H9 (cell line): Measurements from ENCODE around the gene NCK1. TPM values are rescaled to one million over a fixed set of nuclear protein-coding genes. Genes with fewer than 3 reads are reported as not detected.

Experiments used
- DNase-seq: peaks from one replicate; pipeline ENCODE4 v3.0.0-alpha.2; 2017
- H2AFZ ChIP-seq: one replicate; pipeline ENCODE4 v1.6.1; 2013; ENCODE audit warnings: mild to moderate bottlenecking, low read length, control low read depth, moderate library complexity
- H2AK5ac ChIP-seq: 2 replicates; pipeline ENCODE4 v1.6.1; 2013; ENCODE audit warnings: low read length, control low read depth, mixed read lengths; ENCODE audit not compliant: insufficient read length
- H2BK120ac ChIP-seq: one replicate; pipeline ENCODE4 v1.6.1; 2013; ENCODE audit warnings: low read depth, mild to moderate bottlenecking, low read length, control low read depth, inconsistent platforms; ENCODE audit not compliant: poor library complexity, severe bottlenecking
- H2BK12ac ChIP-seq: 2 replicates; pipeline ENCODE4 v1.6.1; 2013; ENCODE audit warnings: low read length, control low read depth, mixed read lengths, low read depth; ENCODE audit not compliant: insufficient read length
- H2BK15ac ChIP-seq: 2 replicates; pipeline ENCODE4 v1.6.1; 2013; ENCODE audit warnings: low read depth, low read length, control low read depth
- H2BK20ac ChIP-seq: one replicate; pipeline ENCODE4 v1.6.1; 2013; ENCODE audit warnings: low read depth, mild to moderate bottlenecking, low read length, control low read depth, inconsistent platforms; ENCODE audit not compliant: poor library complexity, severe bottlenecking
- H2BK5ac ChIP-seq: 2 replicates; pipeline ENCODE4 v1.6.1; 2013; ENCODE audit warnings: low read length, control low read depth, mixed read lengths; ENCODE audit not compliant: insufficient read length
- H3K14ac ChIP-seq: 2 replicates; pipeline ENCODE4 v1.6.1; 2013; ENCODE audit warnings: low read length, control low read depth; ENCODE audit not compliant: insufficient read depth
- H3K18ac ChIP-seq: 2 replicates; pipeline ENCODE4 v1.6.1; 2013; ENCODE audit warnings: low read depth, mild to moderate bottlenecking, mixed read lengths, low read length, control low read depth; ENCODE audit not compliant: insufficient read length
- H3K23ac ChIP-seq: 2 replicates; pipeline ENCODE4 v1.6.1; 2013; ENCODE audit warnings: low read length, control low read depth, mixed read lengths, low read depth; ENCODE audit not compliant: insufficient read length
- H3K23me2 ChIP-seq: 2 replicates; pipeline ENCODE4 v1.6.1; 2013; ENCODE audit warnings: low read depth, mild to moderate bottlenecking, mixed read lengths, low read length, control low read depth; ENCODE audit not compliant: insufficient read length, poor library complexity, severe bottlenecking
- H3K27ac ChIP-seq: 2 replicates; pipeline ENCODE4 v1.5.1; 2013; ENCODE audit warnings: low read length, control low read depth, mixed read lengths, low read depth; ENCODE audit not compliant: insufficient read length
- H3K27me3 ChIP-seq: 2 replicates; pipeline ENCODE4 v1.6.1; 2013; ENCODE audit warnings: low read length, control low read depth, inconsistent platforms; ENCODE audit not compliant: insufficient read depth
- H3K4ac ChIP-seq: 2 replicates; pipeline ENCODE4 v1.6.1; 2013; ENCODE audit warnings: low read depth, mild to moderate bottlenecking, control low read depth, inconsistent platforms, low read length, moderate library complexity
- H3K4me1 ChIP-seq: 2 replicates; pipeline ENCODE4 v1.6.1; 2013; ENCODE audit warnings: low read length, control low read depth, inconsistent platforms; ENCODE audit not compliant: insufficient read depth
- H3K4me2 ChIP-seq: 2 replicates; pipeline ENCODE4 v1.6.1; 2013; ENCODE audit warnings: low read length, control low read depth, mixed read lengths; ENCODE audit not compliant: insufficient read length, insufficient read depth
- H3K56ac ChIP-seq: 2 replicates; pipeline ENCODE4 v1.6.1; 2013; ENCODE audit warnings: low read depth, mild to moderate bottlenecking, mixed read lengths, low read length, control low read depth; ENCODE audit not compliant: insufficient read length
- H3K79me1 ChIP-seq: 2 replicates; pipeline ENCODE4 v1.6.1; 2013; ENCODE audit warnings: low read depth, mild to moderate bottlenecking, moderate library complexity, low read length, control low read depth, inconsistent platforms; ENCODE audit not compliant: insufficient read depth, poor library complexity, severe bottlenecking
- H3K79me2 ChIP-seq: 2 replicates; pipeline ENCODE4 v1.6.1; 2013; ENCODE audit warnings: low read length, control low read depth, inconsistent platforms; ENCODE audit not compliant: insufficient read depth
- H3K9ac ChIP-seq: 2 replicates; pipeline ENCODE4 v1.6.1; 2013; ENCODE audit warnings: low read length, control low read depth, mixed read lengths; ENCODE audit not compliant: insufficient read length; ENCODE audit errors: extremely low read depth
- H3K9me3 ChIP-seq: one replicate; pipeline ENCODE4 v1.6.1; 2013; ENCODE audit warnings: low read depth, low read length, inconsistent platforms; ENCODE audit not compliant: control insufficient read depth
- H3T11ph ChIP-seq: one replicate; pipeline ENCODE4 v1.6.1; 2013; ENCODE audit warnings: mild to moderate bottlenecking, low read length, control low read depth, inconsistent platforms
- H4K20me1 ChIP-seq: one replicate; pipeline ENCODE4 v1.6.1; 2013; ENCODE audit not compliant: control insufficient read depth, insufficient read length, insufficient read depth
- H4K5ac ChIP-seq: 2 replicates; pipeline ENCODE4 v1.6.1; 2013; ENCODE audit warnings: low read depth, mild to moderate bottlenecking, mixed read lengths, low read length, control low read depth; ENCODE audit not compliant: insufficient read length
- H4K8ac ChIP-seq: replicated peaks from 2 replicates; pipeline ENCODE4 v1.6.1; 2013; ENCODE audit warnings: low read length, control low read depth, mixed read lengths, low read depth; ENCODE audit not compliant: insufficient read length
- H4K91ac ChIP-seq: 2 replicates; pipeline ENCODE4 v1.6.1; 2013; ENCODE audit warnings: low read depth, mild to moderate bottlenecking, moderate library complexity, mixed read lengths, low read length, control low read depth; ENCODE audit not compliant: insufficient read length
- H3K27ac Mint-ChIP-seq, 3 experiments: 2 replicates in 2 of 3; 3 replicates in 1 of 3; pipeline ENCODE4 v1.8.0; 2020 to 2021; ENCODE audit warnings: mixed read lengths in 3 of 3, mild to moderate bottlenecking in 1 of 3, moderate library complexity in 1 of 3
- H3K27me3 Mint-ChIP-seq: 2 replicates; pipeline ENCODE4 v1.8.0; 2021; ENCODE audit warnings: low read depth, mild to moderate bottlenecking, moderate library complexity, mixed read lengths
- H3K36me3 Mint-ChIP-seq, 3 experiments: 2 replicates in 2 of 3; 3 replicates in 1 of 3; pipeline ENCODE4 v1.8.0; 2020 to 2021; ENCODE audit warnings: low read depth in 3 of 3, mixed read lengths in 3 of 3; ENCODE audit not compliant: insufficient read depth in 1 of 3
- H3K4me1 Mint-ChIP-seq, 2 experiments: 2 replicates each; pipeline ENCODE4 v1.8.0; 2020; ENCODE audit warnings: mixed read lengths in 2 of 2
- H3K4me3 Mint-ChIP-seq, 2 experiments: 2 replicates in 1 of 2; 3 replicates in 1 of 2; pipeline ENCODE4 v1.8.0; 2020 to 2021; ENCODE audit warnings: mild to moderate bottlenecking in 2 of 2, mixed read lengths in 2 of 2, moderate library complexity in 1 of 2
- H3K9me3 Mint-ChIP-seq, 2 experiments: 2 replicates in 1 of 2; 3 replicates in 1 of 2; pipeline ENCODE4 v1.8.0; 2020; ENCODE audit warnings: mild to moderate bottlenecking in 2 of 2, mixed read lengths in 2 of 2, moderate library complexity in 1 of 2
- CTCF ChIP-seq: fragments of 200-600 bp; sonication (generic); conservative IDR thresholded peaks from 3 replicates; pipeline ENCODE4 v1.8.0; 2021; ENCODE audit warnings: antibody characterized with exemption, mild to moderate bottlenecking
- WGBS: extraction: QIAGEN DNeasy Blood & Tissue Kit; methylation state at CpG from one replicate; pipeline ENCODE4 v1.1.7; 2013; ENCODE audit warnings: missing lambda C conversion rate, low lambda C conversion rate, mixed read lengths; ENCODE audit not compliant: insufficient read length; ENCODE audit errors: extremely low coverage; 5-methylcytosine and 5-hydroxymethylcytosine counted together
- total RNA-seq: library from RNA; stranded (reverse); gene quantifications from 2 replicates; pipeline ENCODE4 v1.2.1, GENCODE V29; 2021

The NCK1 gene
- total RNA-seq, 1 experiment from 2014 or later = 26.4 TPM

GRCh38 chr3:136914739-136915138 is 52.7 kb downstream of the NCK1 start:
- peaks cover 34 to 35% of the 10 kb centered on the region in 2 experiments for H3K4me1 Mint-ChIP-seq
- H3K9me3 Mint-ChIP-seq = peaks cover 8% of the 10 kb centered on the region in 2 experiments; a peak in 4 of 5 replicates
- H3K79me2 ChIP-seq = peaks cover 10% of the 10 kb centered on the region; the same call in 1 of the 2 replicates

More at GRCh38 chr3:136914739-136915138, 52.7 kb downstream of the NCK1 start:
- H3K23me2 ChIP-seq = no peaks in the 10 kb centered on the region
- H2BK5ac ChIP-seq = no peak overlapping the region
- no peak overlapping the region for H3K4me2 ChIP-seq
- H4K20me1 ChIP-seq = no peaks in the 10 kb centered on the region
- no peak for TF ChIP-seq CTCF
- no peak overlapping the region for H3K23ac ChIP-seq
- H4K8ac ChIP-seq = no peak overlapping the region
- Mint-ChIP-seq H3K27ac (no peak overlapping the region), H3K4me3 (no peak overlapping the region), H3K36me3 (peaks cover 0 to 10% (median 7%) of the 10 kb centered on the region in 3 experiments; a peak in 3 of 7 replicates), H3K27me3 (no peaks in the 10 kb centered on the region)
- WGBS = no CpG with 5 or more reads among the region's 3 CpGs
- H2BK120ac ChIP-seq = no peak overlapping the region
- no peak overlapping the region for H2BK12ac ChIP-seq
- no peak overlapping the region for H3K4ac ChIP-seq
- H3K14ac ChIP-seq = no peak overlapping the region
- no peak overlapping the region for H2BK20ac ChIP-seq
- no peak overlapping the region for H2BK15ac ChIP-seq
- no peak overlapping the region for H2AK5ac ChIP-seq
- H4K91ac ChIP-seq = no peak overlapping the region
- no peaks in the 10 kb centered on the region; the same call in 1 of the 2 replicates for H3K4me1 ChIP-seq
- no peak overlapping the region for H3K56ac ChIP-seq
- no peak overlapping the region for H3K9ac ChIP-seq
- no peaks in the 10 kb centered on the region for H3K27me3 ChIP-seq
- H3T11ph ChIP-seq = no peak overlapping the region
- no peak overlapping the region for H4K5ac ChIP-seq
- no peak overlapping the region for H2AFZ ChIP-seq
- DNase-seq = no peak
- H3K27ac ChIP-seq = no peak overlapping the region
- no peaks in the 10 kb centered on the region for H3K9me3 ChIP-seq
- no peak overlapping the region for H3K18ac ChIP-seq
- peaks cover 3% of the 10 kb centered on the region for H3K79me1 ChIP-seq
